HG03378 (cell line): ENCODE data around the gene SLC1A5.
"Not testable (repeated sequence)": the region's sequence is repeated elsewhere in the genome, so short reads cannot be mapped to it uniquely, and the experiment has no call there.

Experiments
- ATAC-seq: cut with Tn5 transposase; IDR thresholded peaks from one replicate; pipeline ENCODE4 v1.9.1; 2021; ENCODE audit warnings: mild to moderate bottlenecking, moderate library complexity; ENCODE audit not compliant: unreplicated experiment

SLC1A5 gene

DNA sequence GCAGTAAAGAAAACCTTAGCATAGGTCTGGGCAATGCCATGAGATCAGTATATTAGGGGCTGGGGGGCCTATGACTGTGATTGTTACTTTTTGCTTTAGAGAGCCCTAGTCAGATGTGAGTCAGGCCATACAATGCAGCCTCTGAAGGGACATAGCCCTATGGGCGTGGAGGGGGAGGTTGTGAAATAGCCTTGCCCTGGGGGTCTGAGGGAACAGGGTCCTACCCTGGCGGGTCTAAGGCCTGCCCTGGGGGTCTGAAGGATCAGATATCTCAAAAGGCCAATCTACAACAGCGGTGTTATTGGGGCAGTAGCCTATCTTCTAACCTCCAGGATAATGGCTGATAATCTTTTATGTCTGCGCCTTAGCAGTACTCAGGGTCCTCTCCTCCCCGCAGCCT is 13.8 kb upstream of the SLC1A5 start:
- no peak for ATAC-seq

DNA sequence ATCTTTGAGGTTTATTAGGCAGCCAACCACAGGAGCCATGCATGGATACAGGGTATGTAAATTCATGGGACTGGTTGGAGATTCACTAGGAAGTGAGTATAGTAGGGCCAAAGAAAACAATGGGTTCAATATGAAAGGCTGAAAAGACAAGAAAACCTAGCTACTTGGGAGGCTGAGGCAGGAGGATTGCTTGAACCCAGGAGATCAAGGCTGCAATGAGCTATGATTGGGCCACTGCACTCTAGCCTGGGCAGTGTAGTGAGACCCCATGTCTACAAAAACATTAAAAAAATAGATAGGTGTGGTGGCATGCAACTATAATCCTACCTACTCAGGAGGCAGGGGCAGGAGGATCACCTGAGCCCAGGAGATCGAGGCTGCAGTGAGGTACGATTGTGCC is 10.3 kb upstream of the SLC1A5 start:
- ATAC-seq: no peak

DNA sequence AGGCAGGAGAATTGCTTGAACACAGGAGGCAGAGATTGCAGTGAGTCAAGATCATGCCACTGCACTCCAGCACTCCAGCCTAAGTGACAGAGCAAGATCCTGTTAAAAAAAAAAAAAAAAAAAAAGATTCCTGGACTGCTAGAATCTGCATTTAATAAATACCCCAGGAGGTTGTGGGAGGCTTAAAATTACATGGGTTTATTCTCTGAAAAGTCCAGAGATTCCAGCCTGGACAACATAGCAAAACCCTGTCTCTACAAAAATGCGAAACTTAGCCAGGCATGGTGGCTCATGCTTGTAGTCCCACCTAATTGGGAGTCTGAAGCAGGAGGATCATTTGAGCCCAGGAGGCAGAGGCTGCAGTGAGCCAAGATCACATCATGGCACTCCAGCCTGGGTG is 9.5 kb upstream of the SLC1A5 start:
- ATAC-seq: no peak

DNA sequence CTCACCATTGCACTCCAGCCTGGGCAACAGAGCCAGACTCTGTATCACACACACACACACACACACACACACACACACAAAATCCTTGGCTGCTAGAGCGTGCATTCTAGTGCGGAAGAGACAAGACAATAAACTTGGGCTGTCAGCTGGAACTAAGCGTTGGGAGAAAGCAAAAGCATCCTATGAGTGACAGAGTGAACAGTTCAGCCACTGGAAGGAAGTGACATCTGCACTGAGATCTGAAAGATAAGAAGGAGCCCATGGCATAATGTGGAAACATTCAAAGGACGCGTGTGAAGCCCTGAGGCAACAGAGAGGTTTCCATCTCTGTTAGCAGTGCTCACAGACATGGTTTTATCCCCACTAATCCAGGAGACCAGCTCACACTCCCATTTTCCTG is 3.5 kb upstream of the SLC1A5 start:
- no peak for ATAC-seq

DNA sequence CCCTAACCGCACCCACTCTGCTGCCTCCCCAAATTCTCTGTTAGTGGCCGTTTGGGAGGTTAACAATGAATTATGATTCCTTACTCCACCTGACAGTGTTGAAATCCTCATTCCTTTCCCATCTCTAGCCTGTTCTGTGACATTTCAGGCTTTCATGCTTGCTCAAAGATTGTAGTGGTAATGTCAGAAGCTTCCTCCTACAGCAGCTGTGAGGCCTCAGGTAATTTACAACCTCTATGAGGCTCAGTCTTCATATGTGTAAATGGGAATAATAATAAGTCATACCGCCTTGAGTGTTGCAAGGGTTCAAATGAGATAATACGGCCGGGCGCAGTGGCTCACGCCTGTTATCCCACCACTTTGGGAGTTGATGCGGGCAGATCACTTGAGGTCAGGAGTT is 977 bp upstream of the SLC1A5 start:
- no peak for ATAC-seq

DNA sequence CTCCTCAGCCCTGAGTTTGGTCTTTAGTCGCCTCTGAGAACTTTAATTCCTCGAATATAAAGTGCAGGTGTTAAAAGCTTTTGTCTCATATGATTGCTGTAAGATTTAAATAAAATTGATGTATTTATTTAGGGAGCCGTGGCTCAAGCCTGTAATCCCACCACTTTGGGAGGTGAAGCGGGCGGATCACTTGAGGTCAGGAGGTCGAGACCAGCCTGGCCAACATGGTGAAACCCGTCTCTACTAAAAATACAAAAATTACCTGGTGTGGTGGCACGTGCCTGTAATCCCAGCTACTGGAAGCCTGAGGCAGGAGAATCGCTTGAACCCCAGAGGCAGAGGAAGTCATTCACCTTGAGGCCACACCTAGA is 559 bp upstream of the SLC1A5 start:
- no peak for ATAC-seq

DNA sequence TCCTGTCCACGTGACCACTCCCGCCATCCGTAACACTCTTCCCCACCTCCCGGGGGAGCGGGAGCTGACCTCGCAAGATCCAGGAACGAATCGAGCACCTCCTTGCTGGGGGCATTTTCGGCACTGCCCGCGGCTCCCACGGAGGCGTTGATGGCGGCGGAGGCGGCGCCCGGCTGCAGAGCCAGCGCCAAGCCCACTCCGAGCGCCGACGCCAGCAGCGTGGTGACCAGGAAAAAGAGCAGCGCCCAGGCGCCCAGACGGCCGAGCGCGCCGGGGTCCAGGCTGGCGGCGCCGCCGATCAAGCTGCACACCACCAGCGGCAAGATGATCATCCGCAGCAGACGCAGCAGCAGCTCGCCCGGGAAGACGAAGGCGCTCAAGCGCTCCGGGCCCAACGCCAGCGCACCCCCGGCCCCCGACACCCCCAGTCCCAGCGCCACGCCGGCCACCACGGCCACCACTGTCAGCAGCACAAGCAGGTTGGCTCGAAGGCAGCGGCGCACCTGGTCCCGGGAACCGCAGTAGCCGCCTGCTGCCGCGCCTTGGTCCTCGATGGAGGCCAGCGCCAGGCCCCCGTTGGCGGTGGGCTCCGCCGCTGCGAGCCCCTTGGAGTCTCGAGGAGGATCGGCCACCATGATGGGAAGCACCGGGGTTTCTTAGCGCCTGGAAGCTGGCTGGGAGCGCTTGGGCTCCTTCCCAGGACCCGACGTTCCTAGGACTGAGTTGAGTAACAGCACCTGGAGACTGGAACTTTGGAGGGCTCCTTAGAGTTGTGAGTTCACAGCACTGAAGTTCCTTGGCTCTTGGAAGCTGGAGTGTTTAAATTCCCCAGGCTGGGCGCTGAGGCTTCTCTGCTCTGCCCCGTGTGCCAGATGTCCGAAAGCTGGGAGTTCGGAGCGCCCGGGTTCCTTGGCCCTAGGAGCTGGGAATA is 798 bp downstream of the SLC1A5 start:
- ATAC-seq: no peak

DNA sequence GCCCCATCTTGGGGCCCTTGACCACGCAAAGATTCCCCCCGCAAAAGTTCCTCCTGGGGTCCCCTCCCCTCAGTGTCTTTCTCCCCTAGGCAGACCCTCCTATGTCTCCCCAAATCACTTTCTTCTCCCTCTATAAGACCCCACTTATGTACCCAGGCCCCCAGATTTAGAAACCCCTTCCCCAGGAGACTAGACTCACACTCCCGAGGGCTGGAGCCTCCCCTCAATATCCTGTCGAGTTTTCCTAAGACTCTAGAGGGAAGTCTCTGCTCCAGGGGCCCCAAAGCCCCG is 1.4 kb downstream of the SLC1A5 start:
- ATAC-seq: no peak

DNA sequence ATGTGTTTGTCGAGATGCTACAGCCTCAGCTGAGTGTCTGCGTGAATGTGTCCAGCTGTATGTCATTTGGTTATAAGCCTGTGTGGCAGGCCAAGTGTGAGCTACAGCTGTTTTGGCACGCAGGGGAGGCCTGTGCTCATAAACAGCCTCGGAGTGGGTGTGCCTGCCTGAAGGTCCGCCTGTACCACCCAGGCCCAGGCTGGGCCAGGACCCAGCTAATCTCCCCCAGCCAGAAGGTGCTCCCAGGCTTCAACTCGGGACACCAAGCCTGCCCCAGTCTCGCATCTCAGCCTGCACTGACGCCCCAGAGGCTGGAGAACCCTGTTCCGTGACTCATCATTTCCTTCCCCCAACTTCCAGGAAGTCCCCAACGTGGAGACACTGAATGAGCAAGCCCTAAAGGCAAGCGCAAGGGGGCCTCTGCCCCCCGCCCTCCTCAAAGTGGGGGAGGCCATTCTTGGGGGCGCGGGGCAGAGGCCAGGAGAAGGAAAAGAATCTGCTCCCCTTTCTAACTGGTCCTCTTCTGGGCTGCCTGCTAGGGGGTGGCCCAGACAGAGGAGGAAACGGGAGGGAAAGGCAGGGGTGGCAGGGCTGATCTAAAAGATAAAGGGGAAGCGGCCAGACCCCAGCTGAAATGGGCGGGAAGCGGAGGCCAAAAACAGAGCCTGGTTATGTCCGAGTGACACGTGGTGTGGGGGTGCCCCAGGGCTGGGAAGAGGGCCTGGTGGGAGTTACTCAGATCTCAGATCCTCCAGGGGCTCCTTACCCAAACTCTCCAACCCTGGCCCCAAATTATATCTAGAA is 2.0 kb downstream of the SLC1A5 start:
- ATAC-seq: peak; percentile 30

DNA sequence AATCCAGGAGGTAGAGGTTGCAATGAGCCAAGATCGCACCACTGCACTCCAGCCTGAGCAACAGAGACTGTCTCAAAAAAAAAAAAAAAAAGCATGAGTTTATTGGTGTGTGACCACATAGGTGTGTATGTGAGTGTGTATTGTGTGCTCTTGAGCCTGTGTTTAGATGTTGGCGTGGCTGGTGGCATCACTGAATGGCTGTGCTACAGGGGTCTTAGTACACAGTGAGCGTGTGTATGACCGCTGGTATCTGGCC is 2.5 kb downstream of the SLC1A5 start:
- no peak for ATAC-seq

DNA sequence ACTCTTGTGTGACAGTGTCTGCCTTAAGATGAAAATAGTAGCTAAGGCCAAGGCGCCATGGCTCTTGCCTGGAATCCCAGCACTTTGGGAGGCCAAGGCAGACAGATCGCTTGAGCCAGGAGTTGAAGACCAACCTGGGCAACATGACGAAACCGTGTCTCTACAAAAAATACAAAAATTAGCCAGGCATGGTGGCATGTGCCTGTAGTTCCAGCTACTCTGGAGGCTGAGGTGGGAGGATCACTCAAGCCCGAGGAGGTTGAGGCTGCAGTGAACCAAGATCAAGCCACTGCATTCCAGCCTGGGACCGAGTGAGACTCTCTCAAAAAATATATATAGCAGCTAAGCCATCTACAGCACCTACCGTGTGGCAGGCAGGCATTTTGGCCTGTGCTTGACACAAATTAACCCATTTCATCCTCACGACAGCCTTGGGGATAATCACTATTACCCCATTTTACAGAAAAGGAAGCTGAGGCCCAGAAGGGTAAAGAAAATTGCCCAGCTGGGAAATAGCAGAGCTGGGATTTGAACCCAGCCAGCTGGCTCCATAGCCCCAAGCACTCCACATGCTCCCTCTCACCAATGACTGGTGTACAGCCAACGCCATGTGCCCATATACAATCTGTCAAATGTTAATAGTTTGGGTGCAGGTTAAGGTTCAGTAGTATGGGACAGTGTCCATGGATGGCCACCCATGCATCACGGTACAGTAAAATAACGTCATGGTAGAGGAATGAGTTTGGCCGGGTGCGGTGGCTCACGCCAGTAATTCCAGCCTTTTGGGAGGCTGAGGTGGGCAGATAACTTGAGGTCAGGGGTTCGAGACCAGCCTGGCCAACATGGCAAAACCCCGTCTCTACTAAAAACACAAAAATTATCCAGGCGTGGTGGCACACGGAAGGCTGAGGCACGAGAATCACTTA is 3.1 kb downstream of the SLC1A5 start:
- ATAC-seq: no peak

DNA sequence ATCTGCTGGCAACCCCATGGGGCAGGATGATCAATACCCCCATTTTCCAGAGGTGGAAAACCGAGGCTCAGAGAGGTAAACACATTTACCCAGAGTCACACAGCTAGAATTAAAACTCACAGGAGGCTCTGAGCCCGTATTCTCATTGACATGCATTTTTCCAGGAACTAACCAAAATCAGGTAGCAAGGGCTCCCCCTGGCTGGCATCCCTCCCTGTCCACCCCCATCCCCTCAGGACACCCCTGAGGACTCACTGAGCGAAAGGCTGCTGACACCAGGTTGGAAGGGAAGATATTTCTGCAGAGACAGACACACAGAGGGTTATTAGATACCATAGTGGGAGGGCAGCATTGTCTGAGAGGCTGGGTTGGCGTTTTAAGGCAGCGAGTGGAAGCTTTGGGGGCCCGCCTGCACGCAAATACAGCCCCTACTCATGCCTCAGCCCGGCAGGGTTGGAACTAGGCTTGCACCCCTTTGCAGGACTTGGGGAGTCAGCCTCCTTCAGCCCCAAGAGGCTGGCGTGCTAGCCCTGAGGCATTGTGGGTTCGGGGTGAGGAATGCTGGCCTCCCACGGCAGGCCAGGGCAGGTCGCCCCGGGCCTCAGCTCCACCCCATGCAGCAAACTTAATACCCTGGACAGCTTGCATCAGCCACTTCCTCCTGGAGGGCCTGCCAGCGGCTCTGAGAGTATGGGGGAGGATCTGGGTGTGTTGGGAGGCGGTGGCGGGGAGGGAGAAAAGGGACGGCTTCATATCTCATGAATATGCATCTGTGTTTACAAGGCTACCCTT is 3.9 kb downstream of the SLC1A5 start:
- no peak for ATAC-seq

DNA sequence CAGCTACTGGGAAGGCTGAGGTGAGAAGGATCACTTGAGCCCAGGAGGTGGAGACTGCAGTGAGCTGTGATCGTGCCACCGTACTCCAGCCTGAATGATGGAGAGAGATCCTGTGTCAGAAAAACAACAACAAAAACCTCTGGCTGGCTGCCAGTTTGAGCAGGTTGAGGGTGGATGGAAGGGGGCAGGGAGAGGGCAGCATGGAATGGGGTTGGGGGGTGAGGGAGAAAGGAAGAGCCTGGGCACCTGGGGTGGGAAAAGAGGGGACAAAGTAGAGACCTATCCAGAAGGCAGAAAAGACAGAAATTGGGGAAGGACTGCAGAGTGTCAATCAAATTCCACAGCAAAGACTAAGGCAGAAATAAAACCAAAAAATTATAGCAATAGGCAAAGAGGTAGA is 4.7 kb downstream of the SLC1A5 start:
- no peak for ATAC-seq

DNA sequence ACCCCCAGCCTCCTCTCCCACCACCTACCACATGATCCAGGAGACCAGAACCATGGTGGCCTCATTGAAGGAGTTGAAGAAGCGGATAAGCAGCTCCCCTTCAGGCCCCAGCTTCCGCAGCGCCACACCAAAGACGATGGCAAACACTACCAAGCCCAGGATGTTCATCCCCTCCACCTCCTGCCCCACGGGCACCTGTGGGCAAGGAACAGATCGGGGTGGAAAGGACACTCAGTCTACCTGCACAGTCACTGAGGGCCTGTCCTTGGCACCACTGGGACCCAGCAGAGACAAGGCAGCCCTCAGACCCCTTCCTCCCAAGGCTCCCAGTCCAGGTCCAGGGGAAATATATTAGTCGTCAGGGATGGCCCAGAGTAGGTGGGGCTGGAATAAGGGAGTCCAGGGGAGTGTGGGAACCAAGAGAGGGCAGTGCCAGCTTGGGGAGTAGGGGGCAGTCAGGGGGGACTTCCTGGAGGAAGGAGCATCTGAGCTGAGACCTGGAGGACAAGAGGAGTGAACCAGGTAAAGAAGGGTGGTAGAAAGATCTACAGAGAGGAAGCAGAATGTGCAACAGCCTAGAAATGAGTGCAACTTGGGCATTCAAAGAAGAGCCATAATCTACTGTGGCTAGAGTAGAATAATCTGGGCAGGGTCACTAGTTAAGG is 5.9 kb downstream of the SLC1A5 start:
- no peak for ATAC-seq

DNA sequence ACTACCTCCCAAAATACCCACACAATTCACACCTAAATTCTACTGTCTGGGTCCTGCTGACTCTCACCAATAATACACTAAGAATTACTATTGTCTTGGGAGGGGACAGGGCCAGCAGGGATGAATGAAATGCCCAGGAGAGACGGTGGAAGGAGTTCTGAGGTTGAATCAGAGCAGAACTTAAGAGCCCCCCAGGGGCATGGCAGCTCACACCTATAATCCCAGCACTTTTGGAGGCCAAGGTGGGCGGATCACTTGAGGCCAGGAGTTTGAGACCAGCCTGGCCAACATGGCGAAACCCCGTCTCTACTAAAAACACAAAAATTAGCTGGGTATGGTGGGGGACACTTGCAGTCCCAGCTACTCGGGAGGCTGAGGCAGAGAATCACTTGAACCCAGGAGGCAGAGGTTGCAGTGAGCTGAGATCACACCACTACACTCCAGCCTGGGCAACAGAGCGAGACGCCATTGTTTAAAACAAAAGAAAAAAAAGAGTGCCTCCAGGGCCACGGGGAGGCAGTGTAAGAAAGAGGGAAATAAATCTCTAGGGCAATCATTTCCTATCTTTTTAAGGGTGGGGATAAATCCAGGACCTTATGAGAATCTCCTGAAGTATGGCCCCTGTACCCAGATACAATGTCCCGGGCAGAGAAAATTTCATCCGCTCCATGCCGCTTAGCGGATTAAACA is 10.3 kb downstream of the SLC1A5 start:
- not testable (repeated sequence) for ATAC-seq

DNA sequence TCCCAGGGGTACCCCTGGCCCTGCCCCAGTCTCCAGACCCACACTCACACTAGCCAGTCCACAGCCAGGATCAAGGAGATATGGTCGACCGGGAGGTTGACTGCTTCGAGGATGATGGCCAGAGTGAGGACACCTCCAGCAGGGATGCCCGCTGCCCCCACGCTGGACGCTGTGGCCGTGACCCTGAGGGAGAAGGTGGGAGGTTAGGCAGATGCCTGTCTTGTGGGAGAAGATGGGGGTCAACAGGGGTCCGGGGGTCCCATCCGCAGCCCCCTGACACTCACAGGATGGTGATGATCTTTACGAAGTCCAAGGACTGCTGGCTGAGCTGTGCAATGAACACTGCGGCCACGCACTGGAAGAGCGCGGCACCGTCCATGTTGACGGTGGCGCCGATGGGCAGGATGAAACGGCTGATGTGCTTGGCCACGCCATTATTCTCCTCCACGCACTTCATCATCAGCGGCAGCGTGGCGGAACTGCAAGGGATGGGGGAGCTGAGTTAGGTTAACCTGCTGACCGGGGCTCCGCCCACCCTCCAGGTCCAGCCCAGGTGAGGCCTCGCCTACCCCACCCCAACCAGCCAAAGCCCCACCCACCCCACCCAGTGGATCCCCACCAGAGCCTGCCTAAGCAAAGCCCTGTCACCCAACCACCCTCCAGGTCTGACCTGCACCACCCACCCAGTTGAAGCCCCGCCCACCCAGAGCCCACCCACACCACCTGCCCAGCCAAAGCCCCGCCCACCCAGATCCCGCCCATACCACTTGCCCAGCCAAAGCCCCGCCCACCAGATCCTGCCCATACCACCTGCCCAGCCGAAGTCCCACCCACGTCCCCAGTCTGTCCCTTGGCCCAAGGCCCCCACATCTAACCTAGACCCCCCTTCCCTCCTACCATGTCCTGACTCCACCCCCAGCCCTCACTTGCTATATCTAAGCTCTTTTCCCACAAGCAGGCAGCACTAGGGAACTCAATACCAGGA is 11.2 kb downstream of the SLC1A5 start:
- ATAC-seq: no peak

DNA sequence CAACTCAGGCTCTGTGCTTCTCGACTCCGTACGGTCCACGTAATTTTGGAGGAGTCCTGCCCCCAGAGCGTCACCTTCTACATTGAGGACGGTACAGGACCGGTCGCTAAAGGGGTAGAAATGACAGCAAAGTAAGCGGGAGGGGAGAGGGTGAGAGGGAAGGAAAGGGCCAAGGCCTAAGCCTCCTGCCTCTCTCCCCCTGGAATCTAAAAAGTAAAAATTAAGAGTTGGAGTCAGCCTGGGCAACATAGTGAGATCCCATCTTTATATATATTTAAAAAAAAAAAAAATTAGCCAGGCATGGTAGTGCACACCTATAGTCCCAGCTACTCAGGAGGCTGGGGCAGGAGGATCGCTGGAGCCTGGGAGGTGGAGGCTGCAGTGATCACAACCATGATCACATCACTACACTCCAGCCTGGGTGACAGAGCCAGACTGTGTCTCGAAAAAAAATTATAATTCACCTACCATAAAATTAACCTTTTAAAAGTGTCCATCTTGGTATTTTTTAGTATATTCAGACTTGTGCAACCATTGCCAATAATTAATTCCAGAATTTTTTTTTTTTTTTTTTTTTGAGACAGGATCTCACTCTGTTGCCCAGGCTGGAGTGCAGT is 12.6 kb downstream of the SLC1A5 start:
- ATAC-seq: no peak

DNA sequence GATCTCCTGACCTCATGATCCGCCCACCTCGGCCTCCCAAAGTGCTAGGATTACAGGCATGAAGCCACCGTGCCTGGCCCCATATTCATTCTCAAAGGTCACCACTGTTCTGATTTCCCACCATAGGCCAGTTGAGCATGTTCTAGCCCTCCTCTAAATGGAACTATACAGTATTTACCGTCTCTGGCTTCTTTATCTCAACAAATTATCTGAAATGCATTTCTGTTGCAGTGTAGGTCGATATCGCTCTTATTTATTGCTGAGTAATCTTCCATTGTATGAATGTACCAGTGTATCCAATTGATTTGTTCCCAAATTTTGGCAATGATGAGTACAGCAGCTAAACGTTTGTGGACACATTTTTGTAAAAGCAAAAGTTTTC is 15.4 kb downstream of the SLC1A5 start:
- no peak for ATAC-seq
